SH-SY5Y (cell line): Measurements from ENCODE around the gene HS3ST3B1.

ENCODE experiments used
- GATA2 ChIP-seq: IDR thresholded peaks from 2 replicates; pipeline ENCODE4 v1.6.1; 2011; ENCODE audit warnings: mild to moderate bottlenecking, low read depth, low read length
- GATA3 ChIP-seq: IDR thresholded peaks from 2 replicates; pipeline ENCODE4 v1.6.1; 2011; ENCODE audit warnings: low read depth, mild to moderate bottlenecking, low read length, moderate library complexity

DNA sequence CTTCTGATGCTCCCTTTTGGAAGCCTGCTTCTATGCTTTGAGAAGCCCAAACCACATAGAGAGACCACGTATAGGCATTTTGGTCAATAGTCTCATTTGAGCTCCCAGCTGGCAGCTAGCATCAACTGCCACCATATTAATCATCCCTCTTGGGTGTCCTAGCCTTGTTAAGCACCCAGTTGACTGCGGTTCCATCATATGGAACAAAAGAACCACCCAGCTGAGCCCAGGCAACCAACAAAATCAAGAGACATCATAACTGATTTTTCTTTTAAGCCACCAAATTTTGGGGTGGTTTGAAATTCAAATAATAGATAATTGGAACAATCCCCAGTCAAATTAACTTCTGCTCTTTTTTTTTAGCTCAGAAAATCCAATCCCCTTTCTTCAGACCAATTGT is 53.9 kb downstream of the HS3ST3B1 start:
- no peak for TF ChIP-seq GATA2
- TF ChIP-seq GATA3: no peak
